Neuronal stem cell (in vitro differentiated cells): ENCODE data around the gene OMP.
A peak's percentile ranks its signal among the peaks of the same experiment; 100 is the strongest.

Source experiments
- DNase-seq: peaks from one replicate; pipeline ENCODE4 v3.0.0-alpha.2; 2013; ENCODE audit warnings: low spot score
- H2AFZ ChIP-seq: one replicate; pipeline ENCODE4 v1.6.1; 2013; ENCODE audit warnings: mild to moderate bottlenecking, low read length, inconsistent platforms
- H2AK5ac ChIP-seq: 2 replicates; pipeline ENCODE4 v1.6.1; 2013; ENCODE audit warnings: low read depth, mild to moderate bottlenecking, inconsistent platforms, low read length, moderate library complexity, mixed read lengths
- H2BK120ac ChIP-seq: 2 replicates; pipeline ENCODE4 v1.6.1; 2013; ENCODE audit warnings: low read depth, mild to moderate bottlenecking, inconsistent platforms, low read length, moderate library complexity, mixed read lengths
- H2BK12ac ChIP-seq: one replicate; pipeline ENCODE4 v1.6.1; 2013; ENCODE audit warnings: low read length, inconsistent platforms
- H2BK15ac ChIP-seq: 2 replicates; pipeline ENCODE4 v1.6.1; 2013; ENCODE audit warnings: mild to moderate bottlenecking, low read length, inconsistent platforms, mixed read lengths
- H2BK5ac ChIP-seq: one replicate; pipeline ENCODE4 v1.6.1; 2013; ENCODE audit warnings: inconsistent platforms, mild to moderate bottlenecking, low read length, moderate library complexity
- H3K14ac ChIP-seq: one replicate; pipeline ENCODE4 v1.6.1; 2013; ENCODE audit warnings: low read length, inconsistent platforms
- H3K18ac ChIP-seq: 2 replicates; pipeline ENCODE4 v1.6.1; 2013; ENCODE audit warnings: low read length, inconsistent platforms
- H3K23ac ChIP-seq: 2 replicates; pipeline ENCODE4 v1.6.1; 2013; ENCODE audit warnings: low read depth, mild to moderate bottlenecking, mixed read lengths, low read length, inconsistent platforms; ENCODE audit not compliant: poor library complexity
- H3K27ac ChIP-seq: replicated peaks from 3 replicates; pipeline ENCODE4 v1.5.1; 2013; ENCODE audit warnings: low read length, inconsistent platforms
- H3K27me3 ChIP-seq, 3 experiments: 2 replicates each; pipeline ENCODE4 v1.6.1; 2013; ENCODE audit warnings: low read length in 3 of 3, mild to moderate bottlenecking in 2 of 3, inconsistent platforms in 1 of 3, low read depth in 1 of 3, mixed read lengths in 1 of 3, moderate library complexity in 1 of 3; ENCODE audit not compliant: control insufficient read depth in 3 of 3, insufficient read depth in 3 of 3
- H3K36me3 ChIP-seq, 2 donors: replicated peaks in 1 of 2; 2 replicates each; pipeline ENCODE4 v1.6.1; 2013; ENCODE audit warnings: low read length in 2 of 2; ENCODE audit not compliant: control insufficient read depth in 2 of 2, insufficient read depth in 2 of 2
- H3K4ac ChIP-seq: 2 replicates; pipeline ENCODE4 v1.6.1; 2013; ENCODE audit warnings: inconsistent platforms, mild to moderate bottlenecking, low read length, moderate library complexity
- H3K4me1 ChIP-seq, 2 donors: 1 replicate in 1 of 2; 2 replicates in 1 of 2; pipeline ENCODE4 v1.6.1; 2013; ENCODE audit warnings: low read length in 2 of 2, low read depth in 1 of 2; ENCODE audit not compliant: control insufficient read depth in 2 of 2, insufficient read depth in 1 of 2
- H3K4me2 ChIP-seq: one replicate; pipeline ENCODE4 v1.6.1; 2013; ENCODE audit warnings: mild to moderate bottlenecking, low read length, inconsistent platforms; ENCODE audit not compliant: insufficient read depth, poor library complexity, severe bottlenecking
- H3K4me3 ChIP-seq, 2 donors: 2 replicates each; pipeline ENCODE4 v1.5.1; 2013; ENCODE audit warnings: low read length in 2 of 2, mild to moderate bottlenecking in 2 of 2, inconsistent platforms in 1 of 2, moderate library complexity in 1 of 2
- H3K79me1 ChIP-seq: one replicate; pipeline ENCODE4 v1.6.1; 2013; ENCODE audit warnings: low read depth, mild to moderate bottlenecking, inconsistent platforms, low read length, moderate library complexity
- H3K9ac ChIP-seq: one replicate; pipeline ENCODE4 v1.6.1; 2013; ENCODE audit warnings: mild to moderate bottlenecking, low read depth, low read length, inconsistent platforms; ENCODE audit not compliant: poor library complexity
- H3K9me3 ChIP-seq, 2 donors: replicated peaks in 1 of 2; 2 replicates each; pipeline versions ENCODE3 to v1.6.1; 2013; ENCODE audit warnings: low read length in 2 of 2, mild to moderate bottlenecking in 2 of 2, inconsistent platforms in 1 of 2, low read depth in 1 of 2, mixed read lengths in 1 of 2, moderate library complexity in 1 of 2; ENCODE audit not compliant: control insufficient read depth in 2 of 2, insufficient read depth in 1 of 2
- H4K8ac ChIP-seq: one replicate; pipeline ENCODE4 v1.6.1; 2013; ENCODE audit warnings: low read depth, mild to moderate bottlenecking, inconsistent platforms, low read length, moderate library complexity
- H4K91ac ChIP-seq: one replicate; pipeline ENCODE4 v1.6.1; 2013; ENCODE audit warnings: low read length, low read depth, mild to moderate bottlenecking, inconsistent platforms; ENCODE audit not compliant: poor library complexity
- WGBS, 2 donors: extraction: QIAGEN DNeasy Blood & Tissue Kit; methylation state at CpG; one replicate each; pipeline ENCODE4 v1.1.7; 2013; ENCODE audit warnings: missing lambda C conversion rate in 2 of 2, mixed read lengths in 1 of 2; ENCODE audit not compliant: insufficient read length in 2 of 2, insufficient replicate concordance in 1 of 2; ENCODE audit errors: extremely low coverage in 2 of 2; 5-methylcytosine and 5-hydroxymethylcytosine counted together

OMP gene

DNA sequence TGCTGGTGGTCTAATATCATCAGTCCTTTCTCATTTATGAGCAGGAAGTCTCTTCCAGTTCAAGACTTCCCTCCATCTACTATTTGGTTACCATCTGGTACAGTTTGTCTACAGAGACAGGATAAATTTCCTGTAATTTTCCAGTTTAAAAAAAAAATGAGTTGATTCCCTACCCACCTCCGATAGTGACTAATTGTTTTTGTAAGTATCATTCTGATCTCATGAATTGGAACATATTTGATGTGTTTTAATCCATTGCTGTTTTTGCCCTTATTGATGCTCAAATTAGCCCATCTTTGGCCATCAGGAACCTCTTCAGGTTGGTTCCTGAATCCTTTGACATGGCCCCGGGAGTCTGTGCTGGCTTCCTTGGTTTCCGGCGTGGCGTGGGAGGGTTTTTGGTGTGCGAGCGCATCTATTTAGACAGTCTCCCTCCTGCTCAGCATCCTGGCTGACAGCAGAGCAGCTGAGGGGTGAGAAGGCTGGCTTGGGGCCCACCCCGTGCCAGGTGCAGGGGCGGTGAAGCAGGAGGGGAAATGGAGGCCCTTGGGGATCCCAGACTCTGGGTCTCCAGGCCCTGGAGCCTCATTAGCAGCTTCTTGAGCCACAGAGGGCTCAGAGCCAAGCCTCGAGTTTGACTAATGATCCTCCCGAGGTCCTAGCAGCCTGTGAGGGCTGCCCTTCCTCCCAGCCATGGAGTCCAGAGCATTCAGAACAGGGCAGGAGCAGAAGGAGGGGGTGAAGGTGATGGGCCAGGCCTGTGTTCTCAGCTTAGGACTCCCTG, 6.8 kb downstream of the OMP start:
- H2BK120ac ChIP-seq = no peak overlapping the region
- WGBS, 2 donors = no CpG with 5 or more reads among the region's 11 CpGs

DNA sequence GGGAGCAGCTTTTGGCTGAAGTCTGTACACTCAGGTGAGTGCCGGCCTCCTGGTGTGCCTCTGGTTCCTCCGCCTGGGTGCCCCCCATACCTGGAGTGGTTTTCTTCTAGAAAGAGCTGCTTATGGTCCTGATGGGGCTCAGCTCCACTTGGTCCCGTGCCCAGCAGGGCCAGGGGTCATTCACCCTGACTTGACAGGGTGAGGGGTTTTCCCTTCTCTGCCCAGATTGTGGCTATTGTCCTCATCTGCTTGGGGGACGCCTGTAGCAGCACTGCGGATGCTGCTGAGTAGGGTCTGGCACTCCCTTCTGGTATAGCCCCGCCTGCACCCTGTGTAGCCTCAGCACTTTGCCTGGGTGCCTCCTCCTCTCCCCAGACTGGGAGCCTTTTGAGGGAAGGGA, 8.2 kb downstream of the OMP start:
- Histone ChIP-seq H3K14ac (no peak overlapping the region), H3K4ac (no peak overlapping the region), H3K36me3 (peaks cover 2 to 34% of the 10 kb centered on the region in 2 donors), H3K27me3 (no peaks in the 10 kb centered on the region), H4K8ac (no peak overlapping the region), H3K79me1 (no peaks in the 10 kb centered on the region), H3K27ac (no peak overlapping the region), H2BK12ac (no peak overlapping the region), H2AFZ (no peak overlapping the region), H3K9ac (no peak overlapping the region), H3K4me2 (no peak overlapping the region), H3K23ac (no peak overlapping the region), H4K91ac (no peak overlapping the region), H3K4me3 (no peak overlapping the region), H2BK15ac (no peak overlapping the region), H2BK120ac (no peak overlapping the region), H2AK5ac (no peak overlapping the region), H2BK5ac (no peak overlapping the region), H3K9me3 (no peaks in the 10 kb centered on the region), H3K18ac (peak overlapping the region; percentile 13), H3K4me1 (peaks cover 0 to 5% of the 10 kb centered on the region in 2 donors)
- WGBS, 2 donors = no CpG with 5 or more reads among the region's 6 CpGs
- no peak for DNase-seq

More for the DNA sequence above, 6.8 kb downstream of the OMP start:
- H3K4me1 ChIP-seq = peaks cover 0 to 5% of the 10 kb centered on the region in 2 donors
- no peak overlapping the region for H3K4ac ChIP-seq
- H3K9me3 ChIP-seq = no peaks in the 10 kb centered on the region
- H3K27ac ChIP-seq = no peak overlapping the region
- no peak overlapping the region for H2AK5ac ChIP-seq
- peak overlapping the region; percentile 70 for H3K18ac ChIP-seq
- no peak overlapping the region for H2BK5ac ChIP-seq
- H3K27me3 ChIP-seq = no peaks in the 10 kb centered on the region
- H3K9ac ChIP-seq = peak overlapping the region; percentile 9
- H4K8ac ChIP-seq = no peak overlapping the region
- H3K79me1 ChIP-seq = no peaks in the 10 kb centered on the region
- no peak overlapping the region for H2AFZ ChIP-seq
- peaks cover 2 to 36% of the 10 kb centered on the region in 2 donors for H3K36me3 ChIP-seq
- no peak overlapping the region for H3K4me3 ChIP-seq
- no peak overlapping the region for H4K91ac ChIP-seq
- H2BK12ac ChIP-seq = no peak overlapping the region
- DNase-seq = no peak
- no peak overlapping the region for H3K4me2 ChIP-seq
- H3K23ac ChIP-seq = no peak overlapping the region
- H2BK15ac ChIP-seq = no peak overlapping the region
- no peak overlapping the region for H3K14ac ChIP-seq

DNA sequence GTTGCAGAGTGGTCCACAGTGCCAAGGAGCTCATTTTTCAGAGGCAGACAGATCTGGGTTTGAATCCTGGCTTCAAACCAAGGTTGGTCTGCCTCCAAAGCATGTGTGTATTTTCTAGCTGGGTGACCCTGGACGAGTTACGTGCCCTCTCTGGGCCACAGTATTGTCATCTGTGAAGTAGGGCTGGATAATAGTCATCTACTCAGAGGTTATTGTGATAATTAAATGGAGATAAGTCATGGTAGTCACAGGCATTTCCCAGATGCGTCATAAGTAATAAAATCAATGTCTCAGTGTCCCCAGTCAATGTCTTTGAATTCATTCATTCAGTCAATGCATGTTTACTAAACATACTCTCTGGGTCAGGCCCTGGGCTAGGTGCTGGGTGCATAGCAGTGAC, 8.6 kb downstream of the OMP start:
- no peak overlapping the region for H3K14ac ChIP-seq
- H2BK120ac ChIP-seq = no peak overlapping the region
- no peak overlapping the region for H2BK5ac ChIP-seq
- H3K79me1 ChIP-seq = no peaks in the 10 kb centered on the region
- H3K4me2 ChIP-seq = no peak overlapping the region
- no peak overlapping the region for H3K18ac ChIP-seq
- no peaks in the 10 kb centered on the region for H3K9me3 ChIP-seq
- peaks cover 2 to 37% of the 10 kb centered on the region in 2 donors for H3K36me3 ChIP-seq
- no peak overlapping the region for H3K9ac ChIP-seq
- H3K4me1 ChIP-seq = peaks cover 0 to 5% of the 10 kb centered on the region in 2 donors
- H2AFZ ChIP-seq = no peak overlapping the region
- H2BK15ac ChIP-seq = no peak overlapping the region
- H3K4ac ChIP-seq = no peak overlapping the region
- H3K27ac ChIP-seq = no peak overlapping the region
- no peak overlapping the region for H4K91ac ChIP-seq
- no peak overlapping the region for H2BK12ac ChIP-seq
- WGBS, 2 donors = no CpG with 5 or more reads among the region's 3 CpGs
- no peaks in the 10 kb centered on the region for H3K27me3 ChIP-seq
- H4K8ac ChIP-seq = no peak overlapping the region
- H3K23ac ChIP-seq = no peak overlapping the region
- no peak for DNase-seq
- no peak overlapping the region for H3K4me3 ChIP-seq
- H2AK5ac ChIP-seq = no peak overlapping the region

DNA sequence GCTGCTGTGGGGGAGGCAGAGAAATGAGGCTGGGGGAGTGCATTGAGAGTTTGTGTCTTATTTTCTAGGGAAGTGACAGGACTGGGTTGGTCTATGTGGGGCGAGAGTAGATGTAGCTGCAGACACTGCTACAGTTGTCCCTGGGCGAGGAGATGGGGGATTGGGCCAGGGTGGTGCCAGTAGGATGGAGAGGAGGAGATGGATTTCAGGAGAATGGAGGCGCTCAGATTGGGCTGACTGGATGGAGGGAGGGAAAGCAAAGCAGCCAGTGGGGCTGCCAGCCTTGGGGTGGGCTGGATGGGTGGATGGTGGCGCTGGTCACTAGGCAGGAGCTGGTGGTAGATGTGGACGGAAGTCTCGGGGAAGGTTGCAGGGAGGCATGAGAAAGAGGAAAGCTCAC, 9.3 kb downstream of the OMP start:
- peak overlapping the region; percentile 49 for H4K8ac ChIP-seq
- H2BK120ac ChIP-seq = no peak overlapping the region
- H2AK5ac ChIP-seq = no peak overlapping the region
- no peak overlapping the region for H2BK15ac ChIP-seq
- H3K36me3 ChIP-seq = peaks cover 0 to 43% of the 10 kb centered on the region in 2 donors
- DNase-seq = no peak
- no peak overlapping the region for H3K4me3 ChIP-seq
- peak overlapping the region; percentile 16 for H3K23ac ChIP-seq
- H4K91ac ChIP-seq = no peak overlapping the region
- H3K79me1 ChIP-seq = no peaks in the 10 kb centered on the region
- H3K18ac ChIP-seq = peak overlapping the region; percentile 22
- peak overlapping the region; percentile 19 for H2BK5ac ChIP-seq
- H3K14ac ChIP-seq = no peak overlapping the region
- H3K4me2 ChIP-seq = no peak overlapping the region
- H2AFZ ChIP-seq = no peak overlapping the region
- H3K4ac ChIP-seq = no peak overlapping the region
- no peaks in the 10 kb centered on the region for H3K9me3 ChIP-seq
- H3K27me3 ChIP-seq = no peaks in the 10 kb centered on the region
- WGBS, 2 donors = no CpG with 5 or more reads among the region's 6 CpGs
- no peak overlapping the region for H3K27ac ChIP-seq
- H2BK12ac ChIP-seq = no peak overlapping the region
- peaks cover under 1 to 5% of the 10 kb centered on the region in 2 donors for H3K4me1 ChIP-seq
- H3K9ac ChIP-seq = no peak overlapping the region
